ENCODE data around the gene TMEM92.
A peak's percentile ranks its signal among the peaks of the same experiment; 100 is the strongest.
"Not testable (repeated sequence)": the region's sequence is repeated elsewhere in the genome, so short reads cannot be mapped to it uniquely, and the experiment has no call there.

TMEM92 gene

DNA sequence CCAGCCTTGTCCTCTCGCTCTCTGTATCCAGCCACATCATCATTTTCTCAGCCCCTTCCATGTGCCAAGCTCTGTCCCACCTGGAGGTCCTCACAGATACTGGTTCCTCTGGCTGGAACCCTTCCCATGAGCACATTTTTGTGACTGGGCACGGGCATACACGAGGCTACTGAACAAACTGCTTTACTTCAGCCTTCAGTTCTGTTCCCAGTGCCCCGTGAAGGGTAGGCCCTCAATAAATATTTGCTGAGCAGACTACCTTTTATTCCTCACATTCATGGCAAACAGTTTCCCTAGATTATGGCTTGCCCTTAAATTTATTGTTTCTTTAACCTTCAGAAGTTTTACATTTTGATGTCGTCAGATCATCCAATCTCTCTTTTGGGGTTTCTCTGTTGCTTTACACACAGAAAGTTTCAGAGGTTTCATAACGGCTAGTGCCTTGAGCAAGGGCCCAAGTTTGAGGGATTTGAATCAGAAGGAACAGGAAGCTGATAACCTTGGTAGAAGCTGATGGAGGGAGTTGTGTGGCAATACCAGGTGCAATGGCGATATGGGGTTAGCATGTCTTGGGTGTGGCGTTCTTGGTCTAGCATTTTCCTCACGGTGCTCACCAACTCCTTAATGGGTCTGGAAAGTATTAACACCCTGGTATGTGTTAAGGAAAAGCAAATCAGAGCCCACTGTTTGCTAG, 27.8 kb downstream of the TMEM92 start:
- DNase-seq (ENCODE audit: low read depth) = no peak

DNA sequence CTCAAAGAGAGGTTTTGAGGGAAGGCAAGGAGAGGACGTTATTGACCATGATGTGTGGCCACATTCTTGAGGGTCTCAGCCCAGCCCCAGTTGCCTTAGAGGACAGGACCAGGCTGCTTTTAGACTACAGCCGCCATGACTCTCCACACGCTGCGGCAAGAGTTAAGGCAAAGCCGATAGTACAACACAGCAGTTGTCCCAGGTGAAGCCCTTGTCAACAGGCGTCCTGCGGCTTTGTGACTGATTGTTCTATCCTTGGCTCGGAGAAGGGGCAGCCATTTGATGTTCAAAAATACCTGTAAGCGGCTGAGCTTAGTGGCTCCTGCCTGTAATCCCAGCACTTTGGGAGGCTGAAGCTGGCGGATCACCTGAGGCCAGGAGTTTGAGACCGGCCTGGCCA, 28.8 kb downstream of the TMEM92 start:
- no peak for DNase-seq (ENCODE audit: low read depth)

DNA sequence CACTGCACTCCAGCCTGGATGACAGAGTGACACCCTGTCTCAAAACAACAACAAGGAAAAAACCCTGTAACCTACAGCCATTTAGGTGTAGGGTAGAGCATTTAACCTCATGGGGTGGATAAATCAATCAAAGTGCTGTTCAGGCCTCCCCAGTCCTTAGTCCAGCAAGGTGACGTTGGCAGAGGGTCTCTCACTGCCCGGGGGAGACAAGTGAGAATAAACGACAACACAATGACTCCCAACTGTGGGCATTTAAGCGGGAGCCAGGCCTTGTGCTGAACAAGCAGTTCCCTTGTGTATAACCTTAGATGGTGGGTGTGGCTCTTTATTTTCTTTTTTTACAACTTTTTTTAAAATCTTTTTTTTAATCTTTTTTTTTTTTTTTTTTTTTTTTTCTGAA, 29.3 kb downstream of the TMEM92 start:
- no peak for DNase-seq (ENCODE audit: low read depth)

DNA sequence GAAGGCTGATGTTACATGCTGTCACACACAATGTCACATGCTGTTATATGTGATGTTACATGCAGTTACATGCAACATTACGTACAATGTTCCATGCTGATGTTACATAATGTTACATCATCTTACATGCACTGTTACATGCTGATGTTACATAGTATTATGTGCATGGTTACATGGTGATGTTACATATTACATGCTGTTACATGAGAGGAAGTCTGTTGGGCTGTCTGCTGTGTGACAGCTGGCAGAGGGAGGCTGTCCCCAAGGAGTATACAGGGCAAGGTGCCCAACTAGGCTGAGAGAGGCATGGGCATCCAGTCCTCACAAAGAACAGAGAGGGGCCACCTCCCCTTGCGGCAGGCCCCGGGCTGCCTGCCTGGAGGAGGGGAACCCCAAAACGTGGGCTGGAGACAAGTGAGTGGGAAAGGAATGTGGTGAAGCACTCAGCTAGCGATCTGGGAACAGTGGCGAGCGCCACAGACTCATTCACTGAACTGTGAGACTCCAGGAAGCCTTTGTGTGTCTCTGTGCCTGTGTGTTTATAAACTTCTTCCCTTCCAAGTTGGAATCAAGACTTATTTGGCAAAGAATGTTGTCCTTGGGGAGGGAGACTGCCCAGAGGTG, 30.6 kb downstream of the TMEM92 start:
- peak; percentile 46 for DNase-seq (ENCODE audit: low read depth)

DNA sequence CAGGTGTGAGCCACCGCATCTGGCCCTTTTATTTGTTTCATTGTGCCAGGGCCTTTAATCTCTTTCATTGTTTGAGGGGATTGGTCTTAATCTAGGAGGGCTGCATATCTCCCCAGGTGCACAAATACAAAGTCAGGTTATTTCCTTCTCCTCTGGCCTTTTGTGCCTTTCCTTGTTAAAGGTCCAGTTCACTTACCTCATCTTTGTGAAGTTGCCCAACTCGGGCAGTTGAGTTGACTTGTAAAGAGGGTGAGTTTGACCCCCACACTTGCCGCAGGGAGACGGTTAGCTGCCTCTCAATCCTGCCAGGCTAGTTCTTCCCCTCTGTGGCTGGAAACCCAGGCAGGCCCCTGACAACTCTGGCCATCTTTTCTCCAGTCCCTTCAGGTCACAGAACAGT, 33.4 kb downstream of the TMEM92 start:
- no peak for DNase-seq (ENCODE audit: low read depth)

DNA sequence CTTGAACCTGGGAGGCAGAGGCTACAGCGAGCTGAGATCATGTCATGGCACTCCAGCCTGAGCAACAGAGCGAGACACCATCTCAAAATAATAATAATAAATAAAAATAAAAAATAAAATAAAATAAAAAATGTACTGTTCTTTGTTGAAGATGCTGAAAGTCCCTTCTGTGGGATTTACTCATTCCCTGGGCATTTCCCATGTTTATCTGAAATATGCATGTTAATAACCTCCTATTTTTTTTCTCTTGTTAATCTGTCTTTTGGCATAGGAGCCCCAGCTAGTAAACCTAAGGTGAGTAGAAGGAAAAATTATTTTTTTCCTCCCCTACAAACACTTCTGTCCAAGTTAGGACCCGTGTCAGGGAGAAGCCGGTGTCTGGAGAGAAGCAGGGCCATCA, 34.4 kb downstream of the TMEM92 start:
- no peak for DNase-seq (ENCODE audit: low read depth)

DNA sequence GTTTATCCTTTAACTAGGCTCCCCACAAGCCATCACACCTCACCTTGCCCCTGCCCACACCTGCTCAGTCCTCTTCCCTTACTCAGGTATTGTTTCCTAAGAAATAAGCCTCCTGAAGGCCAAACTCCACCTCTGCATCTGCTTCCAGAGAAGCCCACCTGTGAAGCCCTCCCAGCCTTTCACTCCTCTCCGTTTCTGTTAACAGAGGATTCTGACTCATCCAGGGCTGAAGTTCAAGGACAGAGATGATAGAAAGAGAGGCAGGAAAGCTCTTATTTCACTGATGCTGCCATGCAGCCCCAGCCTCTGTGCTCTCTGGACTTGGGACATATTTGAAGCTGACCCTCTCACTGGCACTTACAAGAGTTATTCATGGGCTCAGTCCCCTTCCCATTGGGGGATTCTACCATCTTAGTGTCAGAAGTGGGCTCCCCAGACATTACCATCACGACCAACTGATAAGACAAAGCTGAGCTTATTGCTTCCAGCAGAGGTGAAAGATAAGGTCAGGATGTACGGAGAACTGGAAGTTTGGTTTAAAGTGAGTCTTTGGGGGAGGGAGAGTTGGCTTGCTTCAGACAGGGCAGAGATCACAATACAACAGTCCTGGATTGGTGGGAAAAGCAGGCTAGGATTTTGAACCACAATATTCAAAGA, 36.3 kb downstream of the TMEM92 start:
- DNase-seq (ENCODE audit: low read depth) = no peak

DNA sequence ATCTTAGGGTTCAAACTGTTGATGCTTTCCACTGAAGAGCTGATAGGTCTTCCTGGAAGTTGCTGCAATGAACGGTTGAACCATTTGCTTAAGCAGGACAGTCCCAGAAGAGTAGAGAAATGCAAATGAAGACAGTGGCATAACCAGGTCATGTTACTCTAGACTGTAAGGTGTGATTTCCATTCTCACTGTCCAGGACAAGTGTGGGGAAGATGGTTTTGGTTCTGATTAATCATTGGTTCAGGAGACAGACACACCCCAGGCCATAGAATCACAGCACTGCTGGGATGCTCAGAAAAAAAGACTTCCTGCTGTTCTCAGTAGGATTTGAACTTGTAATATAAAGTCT, 36.8 kb downstream of the TMEM92 start:
- no peak for DNase-seq (ENCODE audit: low read depth)

DNA sequence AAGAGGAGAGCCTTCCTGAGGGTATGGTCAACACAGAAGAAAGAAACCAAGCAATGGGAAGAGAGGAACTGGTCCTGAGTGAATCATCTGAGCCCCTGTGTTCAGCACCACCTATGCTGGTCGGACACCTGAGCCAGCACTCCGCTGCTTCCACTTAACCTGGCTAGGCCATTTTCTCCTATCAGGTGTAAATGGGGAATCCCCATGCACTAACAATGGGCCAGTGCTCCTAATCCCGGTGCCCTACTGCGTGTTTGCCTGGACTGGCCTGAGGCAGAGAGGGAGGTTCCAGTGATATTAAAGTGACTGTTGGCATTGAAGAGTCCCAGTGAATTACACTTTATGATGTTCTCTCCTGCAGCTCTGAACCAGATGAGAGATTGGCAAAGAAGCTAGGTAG, 37.2 kb downstream of the TMEM92 start:
- no peak for DNase-seq (ENCODE audit: low read depth)

DNA sequence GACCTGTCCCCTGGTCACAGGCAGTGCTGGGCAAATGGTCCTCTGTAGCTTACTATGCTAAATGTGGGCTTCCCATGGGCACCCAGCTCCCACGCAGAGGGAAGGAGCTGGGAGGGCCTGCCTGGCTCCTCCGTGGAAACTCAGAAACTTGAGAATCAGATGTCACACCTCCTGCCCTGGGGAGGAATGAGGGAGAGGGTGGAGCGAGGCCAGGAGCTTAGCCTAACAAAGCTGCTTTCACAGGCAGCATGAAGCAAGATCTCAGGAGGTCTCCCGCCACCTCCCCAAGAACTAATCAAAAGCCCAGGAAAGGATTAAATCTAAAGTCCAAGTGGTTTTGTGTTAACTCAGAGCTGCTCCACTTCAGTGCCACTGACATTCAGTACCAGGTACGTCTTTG, 38.0 kb downstream of the TMEM92 start:
- DNase-seq (ENCODE audit: low read depth) = peak; percentile 48

DNA sequence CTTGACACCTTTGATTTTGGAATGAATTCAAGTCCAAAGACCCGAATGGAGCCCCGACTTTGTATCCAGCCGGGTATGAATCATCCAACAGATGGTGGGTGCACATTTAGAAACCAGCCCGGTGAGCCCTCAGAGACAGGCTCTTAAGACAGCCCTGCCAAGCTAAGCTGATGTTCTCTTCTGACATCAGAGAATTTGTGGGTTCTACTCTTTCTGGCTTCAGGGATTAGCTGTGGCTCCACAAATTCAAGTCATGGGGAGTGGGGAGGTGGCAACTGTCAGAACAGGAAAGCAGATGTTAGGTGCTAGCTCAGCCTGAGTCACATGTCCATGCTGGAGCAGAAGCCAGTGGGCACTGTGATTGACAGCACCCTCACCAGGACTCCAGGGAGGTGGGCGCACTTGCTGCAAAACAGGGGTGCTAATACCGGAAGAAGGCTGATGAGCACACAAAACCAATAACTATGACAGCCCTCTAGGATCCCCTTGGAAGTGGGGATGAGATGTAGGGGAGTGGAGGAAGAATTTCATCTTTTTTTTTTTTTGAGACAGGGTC, 40.3 kb downstream of the TMEM92 start:
- DNase-seq (ENCODE audit: low read depth) = no peak

DNA sequence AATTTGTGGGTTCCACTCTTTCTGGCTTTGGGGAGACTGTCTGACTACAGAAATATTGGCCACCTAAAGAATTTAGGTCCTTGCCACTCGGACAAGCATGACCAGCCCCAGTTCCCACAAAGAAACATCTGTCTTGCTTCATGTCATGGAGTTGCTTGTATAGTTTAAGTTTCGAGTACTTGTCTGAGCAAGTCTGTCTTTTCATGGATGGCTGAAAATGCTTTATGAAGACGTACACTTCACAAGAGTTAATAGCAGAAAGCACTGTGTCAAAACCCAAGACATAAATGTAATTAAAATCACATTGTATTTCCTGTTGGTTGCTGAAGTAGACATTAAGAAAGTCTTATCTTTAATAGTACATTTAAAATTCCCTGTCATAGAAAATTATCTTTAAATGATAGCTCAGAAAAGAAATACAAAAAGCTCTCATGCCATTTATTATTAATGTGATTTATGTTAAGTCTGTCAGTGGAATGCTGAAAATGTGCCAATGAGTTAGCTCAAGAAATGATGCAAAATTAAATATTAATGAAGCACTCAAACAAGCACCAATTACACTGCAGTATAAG, 41.8 kb downstream of the TMEM92 start:
- no peak for DNase-seq (ENCODE audit: low read depth)

DNA sequence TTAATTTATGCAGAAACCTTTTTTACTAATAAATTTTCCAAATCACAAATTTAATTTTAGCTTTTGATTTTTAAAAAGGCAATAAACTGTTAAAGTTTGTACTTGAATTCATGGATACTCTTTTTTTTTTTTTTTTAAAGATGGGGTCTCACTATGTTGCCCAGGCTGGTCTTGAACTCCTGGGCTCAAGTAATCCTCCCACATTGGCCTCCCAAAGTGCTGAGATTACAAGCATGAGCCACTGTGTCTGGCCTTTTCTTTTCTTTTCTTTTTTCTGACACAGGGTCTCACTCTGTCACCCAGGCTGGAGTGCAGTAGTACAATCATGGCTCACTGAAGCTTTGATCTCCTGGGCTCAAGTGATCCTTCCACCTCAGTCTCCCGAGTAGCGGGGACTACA, 42.4 kb downstream of the TMEM92 start:
- DNase-seq (ENCODE audit: low read depth) = not testable (repeated sequence)

DNA sequence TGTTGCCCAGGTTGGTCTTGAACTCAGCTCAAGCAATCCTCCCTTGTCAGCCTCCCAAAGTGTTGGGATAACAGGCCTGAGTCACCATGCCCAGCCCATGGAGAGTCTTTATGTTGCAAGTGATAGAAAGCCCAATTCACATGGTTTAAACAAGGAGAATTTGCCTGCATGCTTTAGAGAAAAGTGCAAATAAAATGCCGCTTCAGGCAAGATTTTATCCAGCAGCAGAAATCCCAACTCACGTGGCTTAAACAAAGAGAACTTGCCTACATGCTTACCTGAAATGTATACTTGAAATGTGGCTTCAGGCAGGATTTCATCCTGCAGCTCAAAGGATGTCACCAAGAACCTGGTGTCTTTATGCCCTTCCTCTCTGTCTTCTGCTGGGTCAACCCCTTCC, 42.9 kb downstream of the TMEM92 start:
- DNase-seq (ENCODE audit: low read depth) = no peak

DNA sequence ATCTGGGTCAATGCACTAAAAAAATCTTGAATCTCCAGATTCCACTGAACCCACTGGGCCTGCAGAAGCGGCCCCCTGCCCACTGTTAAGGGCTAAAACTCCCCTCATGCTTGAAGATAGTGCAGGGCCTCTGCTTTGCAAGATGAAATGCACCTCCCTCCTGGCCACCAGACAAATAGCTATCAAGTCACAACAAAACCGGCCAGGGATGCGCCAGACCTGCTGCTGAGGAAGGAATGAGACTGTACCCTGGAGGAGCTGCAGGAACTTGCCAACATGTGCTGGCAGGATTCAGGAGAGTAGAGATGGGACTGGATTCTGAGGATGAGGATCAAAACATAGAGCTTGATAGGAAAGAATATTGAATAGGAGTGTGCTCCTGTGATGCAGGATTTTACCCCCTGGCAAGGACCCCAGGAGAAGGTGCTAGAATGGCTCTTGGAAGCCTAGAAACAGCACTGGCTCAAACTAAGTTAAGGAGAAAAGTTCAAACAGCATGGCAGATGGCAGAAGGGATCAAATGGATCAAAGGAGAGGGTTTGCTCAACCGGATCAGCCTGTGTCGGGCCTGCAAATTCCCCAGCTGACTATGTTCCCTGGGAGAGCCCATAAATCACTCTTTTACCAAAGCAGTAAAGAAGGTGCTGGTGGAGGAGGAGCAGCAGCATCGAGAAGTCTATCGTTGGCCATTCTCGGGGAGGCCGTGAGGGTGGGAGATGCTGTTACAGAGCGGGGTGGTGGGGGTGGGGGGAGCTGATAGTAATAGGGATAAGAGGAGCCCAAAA, 44.4 kb downstream of the TMEM92 start:
- no peak for DNase-seq (ENCODE audit: low read depth)

DNA sequence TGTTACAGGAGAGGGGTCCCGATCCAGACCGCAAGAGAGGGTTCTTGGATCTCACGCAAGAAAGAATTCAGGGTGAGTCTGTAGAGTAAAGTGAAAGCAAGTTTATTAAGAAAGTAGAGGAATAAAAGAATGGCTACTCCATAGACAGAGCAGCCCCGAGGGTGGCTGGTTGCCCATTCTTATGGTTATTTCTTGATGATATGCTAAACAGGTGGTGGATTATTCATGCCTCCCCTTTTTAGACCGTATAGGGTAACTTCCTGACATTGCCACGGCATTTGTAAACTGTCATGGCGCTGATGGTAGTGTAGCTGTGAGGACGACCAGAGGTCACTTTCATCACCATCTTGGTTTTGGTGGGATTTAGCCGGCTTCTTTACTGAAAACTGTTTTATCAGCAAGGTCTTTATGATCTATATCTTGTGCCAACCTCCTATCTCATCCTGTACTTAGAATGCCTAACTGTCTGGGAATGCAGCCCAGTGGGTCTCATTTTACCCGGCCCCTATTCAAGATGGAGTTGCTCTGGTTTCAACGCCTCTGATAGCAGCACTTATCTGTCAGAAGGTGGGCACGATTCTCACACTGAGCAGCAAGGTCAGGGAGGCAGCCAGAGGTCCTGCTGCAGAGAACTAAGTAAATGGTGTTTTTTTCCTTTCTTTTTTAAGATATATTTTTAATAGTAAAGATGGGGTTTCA, 45.2 kb downstream of the TMEM92 start:
- DNase-seq (ENCODE audit: low read depth) = no peak

DNA sequence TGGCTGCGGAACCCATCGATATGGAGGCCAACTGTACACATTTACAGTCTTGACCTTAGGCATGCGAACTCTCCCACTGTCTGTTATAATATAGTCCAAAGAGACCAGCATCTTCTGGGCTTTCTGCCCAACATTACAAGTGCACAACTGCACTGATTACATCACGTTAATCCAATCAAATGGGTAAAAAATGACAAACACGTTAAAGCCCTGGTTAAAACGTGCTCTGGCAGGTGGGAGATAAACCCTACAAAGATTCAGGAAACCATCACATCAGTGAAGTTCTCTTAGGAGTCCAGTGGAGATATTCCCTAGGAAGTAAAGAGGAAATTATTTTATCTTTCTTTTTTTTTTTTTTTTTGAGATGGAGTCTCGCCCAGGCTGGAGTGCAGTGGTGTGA, 48.0 kb downstream of the TMEM92 start:
- peak; percentile 54 for DNase-seq (ENCODE audit: low read depth)

DNA sequence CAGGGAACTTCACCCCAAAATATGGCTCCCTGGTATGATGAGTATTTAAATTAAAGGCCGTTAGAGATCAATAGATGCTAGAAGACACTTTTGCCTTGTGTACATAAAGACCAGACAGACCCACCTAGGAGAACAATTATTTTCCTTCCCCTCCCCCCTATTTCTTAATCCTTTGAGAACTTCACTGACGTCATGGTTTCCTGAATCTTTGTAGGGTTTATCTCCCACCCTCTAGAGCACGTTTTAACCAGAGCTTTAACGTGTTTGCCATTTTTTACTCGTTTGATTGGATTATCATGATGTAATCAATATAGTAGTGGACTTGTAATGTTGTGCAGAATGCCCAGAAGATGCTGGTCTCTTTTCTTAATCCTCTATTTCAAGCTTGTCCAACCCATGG, 48.8 kb downstream of the TMEM92 start:
- no peak for DNase-seq (ENCODE audit: low read depth)

DNA sequence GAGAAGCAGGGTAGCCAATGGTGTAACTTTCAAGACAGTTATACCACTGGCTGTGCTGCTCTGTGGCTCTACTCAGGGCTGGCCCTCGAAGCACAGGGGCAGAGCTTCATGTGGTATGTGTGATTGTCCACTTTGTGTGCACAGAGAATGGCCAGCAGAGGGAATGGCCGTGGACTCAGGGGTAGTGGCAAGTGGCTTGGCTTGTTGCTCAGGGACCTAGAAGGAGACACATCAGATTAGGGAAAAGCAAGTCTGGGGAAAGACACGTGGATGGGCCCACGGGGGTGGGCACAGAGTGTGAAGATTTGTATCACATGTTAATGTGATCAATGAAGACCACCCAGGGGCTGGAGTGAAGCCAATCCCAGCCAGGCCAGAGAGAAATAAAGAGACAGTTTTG, 51.6 kb downstream of the TMEM92 start:
- no peak for DNase-seq (ENCODE audit: low read depth)

DNA sequence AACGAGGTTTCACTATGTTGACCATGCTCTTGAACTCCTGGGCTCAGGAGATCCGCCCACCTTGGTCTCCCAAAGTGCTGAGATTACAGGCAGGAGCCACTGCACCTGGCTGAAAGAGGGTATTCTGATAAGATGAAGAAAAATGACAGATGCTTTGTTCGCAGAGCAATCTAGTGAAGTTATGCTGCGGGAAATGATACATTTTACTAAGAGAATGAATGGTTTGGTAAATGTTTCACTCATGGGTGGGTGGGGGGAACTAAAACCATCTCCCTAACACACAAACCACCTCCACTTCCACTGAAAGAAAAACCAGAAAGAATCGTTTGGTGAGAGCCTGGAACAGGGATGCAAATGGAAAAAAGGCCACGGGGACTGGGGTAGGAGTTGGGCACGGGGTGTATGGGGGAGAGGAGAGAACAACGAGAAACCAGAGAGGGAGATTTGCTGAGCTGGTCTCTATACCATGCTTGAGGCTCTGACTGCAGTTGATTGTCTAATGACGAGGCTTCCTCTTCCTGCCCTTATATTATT, 52.6 kb downstream of the TMEM92 start:
- DNase-seq (ENCODE audit: low read depth) = no peak
